Uterus (tissue), 4 donors: ENCODE results near the gene PPARA. TPM values are rescaled to one million over a fixed set of nuclear protein-coding genes. Genes with fewer than 3 reads are reported as not detected.

ENCODE experiments used
- DNase-seq, 2 donors: peaks; one replicate each; pipeline ENCODE4 v3.0.0-alpha.2; 2019 to 2020
- H3K27ac ChIP-seq, 2 donors: fragments of 200-600 bp; sonication (generic); 1 replicate in 1 of 2; 2 replicates in 1 of 2; pipeline ENCODE4 v1.5.1; 2016 to 2018
- H3K27me3 ChIP-seq, 2 donors: fragments of 200-600 bp; sonication (generic); one replicate each; pipeline ENCODE4 v1.5.1; 2018 to 2019; ENCODE audit warnings: control low read depth in 1 of 2
- H3K36me3 ChIP-seq, 2 donors: fragments of 200-600 bp; sonication (generic); one replicate each; pipeline ENCODE4 v1.5.1; 2019; ENCODE audit warnings: control low read depth in 1 of 2
- H3K4me1 ChIP-seq, 2 donors: fragments of 200-600 bp; sonication (generic); one replicate each; pipeline ENCODE4 v1.5.1; 2018 to 2019; ENCODE audit warnings: control low read depth in 1 of 2
- H3K4me3 ChIP-seq, 2 donors: fragments of 200-600 bp; sonication (generic); 1 replicate in 1 of 2; 2 replicates in 1 of 2; pipeline ENCODE4 v1.5.1; 2018 to 2019; ENCODE audit warnings: mild to moderate bottlenecking in 1 of 2
- H3K9me3 ChIP-seq, 2 donors: fragments of 200-600 bp; sonication (generic); one replicate each; pipeline ENCODE4 v1.5.1; 2019; ENCODE audit warnings: control low read depth in 1 of 2
- POLR2A ChIP-seq, 2 donors: fragments of 450-650 bp; IDR thresholded peaks; one replicate each; pipeline ENCODE4 v1.6.1; 2016; ENCODE audit warnings: antibody characterized with exemption in 2 of 2, mild to moderate bottlenecking in 1 of 2, moderate library complexity in 1 of 2
- intact Hi-C: fragments of 100-400 bp; cut with DNase I; formaldehyde crosslinking; loops from one replicate; pipeline ENCODE4 v1.15.1; 2023; ENCODE audit warnings: low total_unique reads
- total RNA-seq, 4 donors: library from RNA; depleted of rRNA in 3 of 4; stranded (reverse); fragments of >200 nt in 3 of 4; gene quantifications; one replicate each; pipeline versions ENCODE4 v1.1.0 to v1.2.4, GENCODE V29; 2014 to 2023
- TF ChIP-seq, protein P1 (sequence below), 4 experiments: fragments of 200-600 bp in 2 of 4; fragments of 450-650 bp in 2 of 4; sonication (generic) in 2 of 4; IDR thresholded peaks; one replicate each; pipeline ENCODE4 v1.5.1; 2016 to 2019; ENCODE audit warnings: antibody characterized with exemption in 4 of 4, mild to moderate bottlenecking in 2 of 4, moderate library complexity in 1 of 4
- donor health status: DM: yes; HTN: yes; CAD: no.

The PPARA gene
- 10 to 100 TPM in 2 of 4 donors, 1 to 10 TPM in 2; 1.8 to 24.8 (median 14.0) TPM for total RNA-seq

DNA sequence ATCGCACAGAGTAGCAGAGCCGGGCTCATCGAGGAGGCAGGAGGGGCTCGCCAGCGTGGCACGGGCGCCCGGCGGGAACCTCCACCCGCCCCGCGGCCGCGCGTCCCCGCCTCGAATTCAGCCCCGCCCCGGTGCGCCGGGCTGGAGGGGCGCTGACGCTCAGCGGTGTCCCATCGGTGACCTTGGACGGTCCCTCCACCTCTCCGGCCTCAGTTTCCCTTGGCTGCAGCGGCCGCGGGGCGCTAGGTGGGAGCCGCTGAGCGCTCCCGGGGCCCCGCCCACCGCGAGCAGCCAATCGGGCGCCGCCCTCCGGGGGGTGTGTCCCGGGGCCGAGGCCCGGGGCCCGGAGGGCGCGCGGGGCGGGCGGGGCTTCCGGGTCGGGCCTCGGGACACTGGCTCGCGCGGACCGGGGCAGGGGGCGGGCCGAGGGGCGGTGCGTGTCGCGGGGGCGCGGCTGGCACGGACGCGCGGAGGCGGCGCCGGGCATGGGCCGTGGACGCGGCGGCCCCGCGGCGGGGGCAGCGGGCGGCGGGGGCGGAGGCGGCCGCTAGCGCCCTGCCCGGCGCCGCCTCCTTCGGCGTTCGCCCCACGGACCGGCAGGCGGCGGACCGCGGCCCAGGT is at the start of gene PPARA:
Gene PPARA (plus strand): TSS at position 493 of the 621 bp plus-strand sequence. CDS start 47,858 bp downstream, outside the sequence.
- TF ChIP-seq POLR2A (IDR thresholded peaks at IDR 0.05), result peak in 1 of 2 donors; percentile 71
- TF ChIP-seq, protein P1, sequence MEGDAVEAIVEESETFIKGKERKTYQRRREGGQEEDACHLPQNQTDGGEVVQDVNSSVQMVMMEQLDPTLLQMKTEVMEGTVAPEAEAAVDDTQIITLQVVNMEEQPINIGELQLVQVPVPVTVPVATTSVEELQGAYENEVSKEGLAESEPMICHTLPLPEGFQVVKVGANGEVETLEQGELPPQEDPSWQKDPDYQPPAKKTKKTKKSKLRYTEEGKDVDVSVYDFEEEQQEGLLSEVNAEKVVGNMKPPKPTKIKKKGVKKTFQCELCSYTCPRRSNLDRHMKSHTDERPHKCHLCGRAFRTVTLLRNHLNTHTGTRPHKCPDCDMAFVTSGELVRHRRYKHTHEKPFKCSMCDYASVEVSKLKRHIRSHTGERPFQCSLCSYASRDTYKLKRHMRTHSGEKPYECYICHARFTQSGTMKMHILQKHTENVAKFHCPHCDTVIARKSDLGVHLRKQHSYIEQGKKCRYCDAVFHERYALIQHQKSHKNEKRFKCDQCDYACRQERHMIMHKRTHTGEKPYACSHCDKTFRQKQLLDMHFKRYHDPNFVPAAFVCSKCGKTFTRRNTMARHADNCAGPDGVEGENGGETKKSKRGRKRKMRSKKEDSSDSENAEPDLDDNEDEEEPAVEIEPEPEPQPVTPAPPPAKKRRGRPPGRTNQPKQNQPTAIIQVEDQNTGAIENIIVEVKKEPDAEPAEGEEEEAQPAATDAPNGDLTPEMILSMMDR (IDR thresholded peaks at IDR 0.05), result no peak
- Histone ChIP-seq H3K9me3 (no peaks in the 10 kb centered on the region), H3K27me3 (no peaks in the 10 kb centered on the region), H3K4me1 (peaks cover 0 to 8% of the 10 kb centered on the region in 2 donors), H3K4me3 (peak within 1 kb of the TSS; percentile 96 to 98), H3K27ac (peak within 1 kb of the TSS; percentile 90 to 94), H3K36me3 (no peaks in the 10 kb centered on the region)
- intact Hi-C loops, result no loop called here
- peak; percentile 86 to 90 for DNase-seq

DNA sequence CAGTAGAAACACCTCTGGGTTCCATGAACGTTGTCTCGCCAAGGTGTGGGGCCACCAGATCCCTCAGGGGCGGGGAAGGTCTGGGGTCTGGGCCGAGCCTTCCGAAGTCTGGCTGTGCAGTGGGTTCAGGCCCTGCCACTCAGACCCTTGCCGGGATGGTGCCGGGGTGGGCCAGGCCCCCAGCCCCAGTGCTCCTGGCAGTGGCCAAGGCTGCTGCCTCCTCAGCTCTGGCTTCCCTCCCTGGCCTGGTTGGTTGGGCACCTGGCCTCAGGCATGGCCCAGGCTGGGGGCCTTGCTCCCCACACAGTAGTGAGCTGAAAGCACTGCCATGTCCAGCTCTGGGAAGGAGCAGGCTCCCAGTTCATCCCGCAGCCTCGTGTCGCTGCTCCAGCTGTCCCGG is 48.2 kb upstream of the PPARA start:
- DNase-seq, result no peak
- peaks cover 33 to 68% of the 10 kb centered on the region in 2 donors for H3K4me1 ChIP-seq
- no peaks in the 10 kb centered on the region for H3K27me3 ChIP-seq
- H3K4me3 ChIP-seq, result no peak overlapping the region
- peak overlapping the region; percentile 87 to 100 for H3K27ac ChIP-seq
- no peaks in the 10 kb centered on the region for H3K36me3 ChIP-seq
- H3K9me3 ChIP-seq, result no peaks in the 10 kb centered on the region
- intact Hi-C loops, result no loop called here
- TF ChIP-seq POLR2A (IDR thresholded peaks at IDR 0.05), result no peak
- TF ChIP-seq, protein P1 (IDR thresholded peaks at IDR 0.05), result no peak

DNA sequence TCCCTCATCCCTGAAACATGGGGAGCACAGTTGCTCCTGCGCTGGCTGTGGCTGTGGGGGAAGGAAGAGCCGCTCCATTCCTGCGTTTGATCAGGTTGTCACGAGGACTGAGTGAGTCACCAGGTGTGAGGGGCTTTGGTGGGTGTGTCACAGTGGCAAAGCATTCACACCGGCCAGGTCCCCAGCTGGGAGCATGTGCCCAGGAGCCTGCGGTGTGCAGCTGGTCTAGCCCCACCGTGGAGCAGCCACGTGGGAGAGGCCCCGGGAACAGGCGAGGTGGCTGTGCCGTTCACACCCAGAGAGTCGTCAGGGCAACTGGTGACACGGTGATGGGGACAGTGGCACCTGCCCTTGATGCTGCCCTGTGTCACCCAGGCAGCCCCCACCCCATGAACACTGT is 47.6 kb upstream of the PPARA start:
- peak overlapping the region; percentile 87 to 100 for H3K27ac ChIP-seq
- TF ChIP-seq, protein P1 (IDR thresholded peaks at IDR 0.05), result no peak
- TF ChIP-seq POLR2A (IDR thresholded peaks at IDR 0.05), result no peak
- intact Hi-C loops, result no loop called here

DNA sequence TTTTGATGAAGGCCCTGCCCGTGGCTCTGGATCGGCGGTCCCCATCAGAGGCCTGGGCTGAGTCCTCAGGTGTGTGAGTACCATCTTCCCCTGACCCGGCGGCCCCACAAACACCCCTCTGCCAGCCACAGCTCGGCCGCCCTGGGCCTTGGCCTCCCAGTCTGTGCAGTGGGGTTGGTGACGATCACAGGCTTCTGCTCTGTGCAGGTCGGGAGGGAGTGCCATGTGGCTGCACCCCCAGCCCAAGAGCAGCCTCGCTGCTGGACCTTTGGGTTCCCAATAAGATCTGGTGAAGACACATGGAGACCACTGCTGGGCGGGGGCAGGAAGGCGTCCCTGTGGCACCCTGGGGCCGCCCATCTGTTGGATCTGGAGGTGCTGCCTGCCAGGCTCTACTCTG is 47.1 kb upstream of the PPARA start:
- Histone ChIP-seq H3K27me3 (no peaks in the 10 kb centered on the region), H3K36me3 (no peaks in the 10 kb centered on the region), H3K4me3 (no peak overlapping the region), H3K4me1 (peaks cover 36 to 69% of the 10 kb centered on the region in 2 donors), H3K9me3 (no peaks in the 10 kb centered on the region), H3K27ac (peak overlapping the region; percentile 87 to 100)
- intact Hi-C loops, result no loop called here
- DNase-seq, result no peak
- TF ChIP-seq POLR2A (IDR thresholded peaks at IDR 0.05), result no peak
- TF ChIP-seq, protein P1 (IDR thresholded peaks at IDR 0.05), result no peak

More for the DNA sequence above, 47.6 kb upstream of the PPARA start:
- Histone ChIP-seq H3K4me3 (no peak overlapping the region), H3K36me3 (no peaks in the 10 kb centered on the region), H3K27me3 (no peaks in the 10 kb centered on the region), H3K4me1 (peaks cover 36 to 68% of the 10 kb centered on the region in 2 donors), H3K9me3 (no peaks in the 10 kb centered on the region)
- no peak for DNase-seq

DNA sequence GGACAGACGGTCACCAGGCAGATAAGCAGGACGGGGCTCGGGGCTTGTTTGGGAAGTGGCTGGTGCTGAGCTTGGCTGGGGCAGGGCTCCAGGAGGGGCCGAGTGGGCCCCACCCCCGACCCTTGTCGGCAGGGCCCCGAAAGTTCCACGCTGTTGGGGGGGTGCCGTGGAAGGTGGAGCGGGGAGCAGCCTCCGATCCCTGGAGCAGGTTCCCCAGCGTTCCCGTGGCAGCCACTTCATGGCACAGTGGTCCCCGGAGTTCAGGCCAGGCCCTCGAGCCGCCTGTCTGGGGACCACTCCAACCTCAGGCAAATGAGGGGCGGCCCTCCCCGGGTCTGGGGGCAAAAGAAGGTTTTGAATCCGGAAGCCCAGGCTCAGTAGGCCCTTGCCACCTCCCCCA is 46.7 kb upstream of the PPARA start:
- no peaks in the 10 kb centered on the region for H3K9me3 ChIP-seq
- peaks cover 36 to 74% of the 10 kb centered on the region in 2 donors for H3K4me1 ChIP-seq
- H3K27me3 ChIP-seq, result no peaks in the 10 kb centered on the region
- DNase-seq, result no peak
- intact Hi-C loops, result no loop called here
- no peak overlapping the region for H3K4me3 ChIP-seq
- no peak for TF ChIP-seq POLR2A (IDR thresholded peaks at IDR 0.05)
- TF ChIP-seq, protein P1 (IDR thresholded peaks at IDR 0.05), result no peak
- H3K36me3 ChIP-seq, result no peaks in the 10 kb centered on the region
- peak overlapping the region; percentile 87 to 100 for H3K27ac ChIP-seq
